MCF 10A (cell line): ENCODE data around the gene UBE2N. TPM values are rescaled to one million over a fixed set of nuclear protein-coding genes. Genes with fewer than 3 reads are reported as not detected.
"Not testable (repeated sequence)": the region's sequence is repeated elsewhere in the genome, so short reads cannot be mapped to it uniquely, and the experiment has no call there.

Experiments
- BruUV-seq: library from RNA; stranded (reverse); fragments of 400-500 nt; replicated peaks from 2 replicates; lab custom pipeline; 2021; lab: Mats Ljungman, UMichigan
- CTCF ChIA-PET: fragments of 300-600 bp; sonication (Branson Sonifier 250); formaldehyde crosslinking; extraction: SDS; loops from one replicate; lab custom pipeline; 2021; ENCODE audit warnings: antibody characterized with exemption, inconsistent platforms; lab: Yijun Ruan, JAX
- POLR2A ChIA-PET: fragments of 300-600, 350-650 bp; sonication (Branson Sonifier 250); formaldehyde crosslinking; extraction: SDS; loops from one replicate; lab custom pipeline; 2020; ENCODE audit warnings: antibody characterized with exemption, inconsistent platforms; lab: Yijun Ruan, JAX
- DNase-seq: peaks from one replicate; pipeline ENCODE4 v3.0.0-alpha.2; 2018; ENCODE audit not compliant: unreplicated experiment
- H3K27ac Mint-ChIP-seq: one replicate; pipeline ENCODE4 v1.8.0; 2022; ENCODE audit warnings: mild to moderate bottlenecking, low read depth, mixed read lengths; ENCODE audit not compliant: unreplicated experiment
- H3K27me3 Mint-ChIP-seq: one replicate; pipeline ENCODE4 v1.8.0; 2022; ENCODE audit warnings: mixed read lengths; ENCODE audit not compliant: insufficient read depth, unreplicated experiment
- H3K36me3 Mint-ChIP-seq: one replicate; pipeline ENCODE4 v1.8.0; 2022; ENCODE audit warnings: mild to moderate bottlenecking, moderate library complexity, mixed read lengths; ENCODE audit not compliant: insufficient read depth, unreplicated experiment
- H3K4me1 Mint-ChIP-seq: one replicate; pipeline ENCODE4 v1.8.0; 2022; ENCODE audit warnings: mixed read lengths; ENCODE audit not compliant: insufficient read depth, unreplicated experiment
- H3K4me3 Mint-ChIP-seq: one replicate; pipeline ENCODE4 v1.8.0; 2022; ENCODE audit warnings: mild to moderate bottlenecking, moderate library complexity, mixed read lengths; ENCODE audit not compliant: unreplicated experiment
- H3K9me3 Mint-ChIP-seq: one replicate; pipeline ENCODE4 v1.8.0; 2022; ENCODE audit warnings: mixed read lengths; ENCODE audit not compliant: unreplicated experiment
- intact Hi-C: fragments of 100-400 bp; cut with micrococcal nuclease; formaldehyde crosslinking; loops from 2 replicates; pipeline ENCODE4 v1.14.1; 2022
- total RNA-seq: library from RNA; stranded (reverse); gene quantifications from 2 replicates; pipeline ENCODE4 v1.2.3, GENCODE V29; 2022
- TF ChIP-seq, protein P1 (sequence below): fragments of 200-600 bp; IDR thresholded peaks from one replicate; pipeline ENCODE4 v1.8.0; 2022; ENCODE audit warnings: antibody characterized with exemption, mild to moderate bottlenecking; ENCODE audit not compliant: unreplicated experiment

UBE2N gene
- total RNA-seq, 1 experiment from 2014 or later, result 144 TPM

- ChIA-PET CTCF (interaction anchor here (0.6 to 2.5 kb wide), 8 partner anchors 8 to 1141 kb away, joined by 3 to 14 read pairs (median 4); no protein-coding TSS in a partner anchor), POLR2A (interaction anchor here (0.5 to 1.2 kb wide), 7 partner anchors 16 to 475 kb away, joined by 3 to 4 read pairs (median 4); no protein-coding TSS in a partner anchor)
- DNase-seq, result no peak
- BruUV-seq, result no TSS peak
- no peaks in the 10 kb centered on the region for H3K27me3 Mint-ChIP-seq
- no peaks in the 10 kb centered on the region for H3K4me1 Mint-ChIP-seq
- no peaks in the 10 kb centered on the region for H3K9me3 Mint-ChIP-seq
- intact Hi-C loops, result no loop called here
- TF ChIP-seq, protein P1, sequence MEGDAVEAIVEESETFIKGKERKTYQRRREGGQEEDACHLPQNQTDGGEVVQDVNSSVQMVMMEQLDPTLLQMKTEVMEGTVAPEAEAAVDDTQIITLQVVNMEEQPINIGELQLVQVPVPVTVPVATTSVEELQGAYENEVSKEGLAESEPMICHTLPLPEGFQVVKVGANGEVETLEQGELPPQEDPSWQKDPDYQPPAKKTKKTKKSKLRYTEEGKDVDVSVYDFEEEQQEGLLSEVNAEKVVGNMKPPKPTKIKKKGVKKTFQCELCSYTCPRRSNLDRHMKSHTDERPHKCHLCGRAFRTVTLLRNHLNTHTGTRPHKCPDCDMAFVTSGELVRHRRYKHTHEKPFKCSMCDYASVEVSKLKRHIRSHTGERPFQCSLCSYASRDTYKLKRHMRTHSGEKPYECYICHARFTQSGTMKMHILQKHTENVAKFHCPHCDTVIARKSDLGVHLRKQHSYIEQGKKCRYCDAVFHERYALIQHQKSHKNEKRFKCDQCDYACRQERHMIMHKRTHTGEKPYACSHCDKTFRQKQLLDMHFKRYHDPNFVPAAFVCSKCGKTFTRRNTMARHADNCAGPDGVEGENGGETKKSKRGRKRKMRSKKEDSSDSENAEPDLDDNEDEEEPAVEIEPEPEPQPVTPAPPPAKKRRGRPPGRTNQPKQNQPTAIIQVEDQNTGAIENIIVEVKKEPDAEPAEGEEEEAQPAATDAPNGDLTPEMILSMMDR, result no peak
- peaks cover 66% of the 10 kb centered on the region for H3K36me3 Mint-ChIP-seq
- no peak overlapping the region for H3K4me3 Mint-ChIP-seq
- H3K27ac Mint-ChIP-seq, result no peak overlapping the region
Observed at GRCh38 chr12:93404961-93405849, 36.5 kb downstream of the UBE2N start.

GRCh38 chr12:93403988-93404803 is 37.6 kb downstream of the UBE2N start:
- no peak overlapping the region for H3K27ac Mint-ChIP-seq
- TF ChIP-seq, protein P1, result no peak
- H3K27me3 Mint-ChIP-seq, result no peaks in the 10 kb centered on the region
- H3K4me1 Mint-ChIP-seq, result no peaks in the 10 kb centered on the region
- peaks cover 62% of the 10 kb centered on the region for H3K36me3 Mint-ChIP-seq
- intact Hi-C loops, result no loop called here
- no peaks in the 10 kb centered on the region for H3K9me3 Mint-ChIP-seq
- ChIA-PET POLR2A (interaction anchor here (0.7 kb wide), 2 partner anchors 17 to 386 kb away, joined by 3 read pairs; no protein-coding TSS in a partner anchor), CTCF (interaction anchor here (0.6 to 2.5 kb wide), 6 partner anchors 7 to 427 kb away, joined by 3 to 14 read pairs (median 3); no protein-coding TSS in a partner anchor)
- no TSS peak for BruUV-seq
- no peak overlapping the region for H3K4me3 Mint-ChIP-seq
- DNase-seq, result no peak

- H3K4me1 Mint-ChIP-seq, result no peaks in the 10 kb centered on the region
- ChIA-PET CTCF (interaction anchor here (0.5 to 0.9 kb wide), 2 partner anchors 17 to 140 kb away, joined by 3 read pairs; no protein-coding TSS in a partner anchor), POLR2A (interaction anchor here (0.6 to 0.8 kb wide), 3 partner anchors 20 to 393 kb away, joined by 3 read pairs; no protein-coding TSS in a partner anchor)
- H3K9me3 Mint-ChIP-seq, result no peaks in the 10 kb centered on the region
- intact Hi-C loops, result no loop called here
- H3K4me3 Mint-ChIP-seq, result no peak overlapping the region
- peaks cover 73% of the 10 kb centered on the region for H3K36me3 Mint-ChIP-seq
- BruUV-seq, result no TSS peak
- TF ChIP-seq, protein P1, result no peak
- no peak overlapping the region for H3K27ac Mint-ChIP-seq
- no peaks in the 10 kb centered on the region for H3K27me3 Mint-ChIP-seq
- no peak for DNase-seq
Observed at GRCh38 chr12:93402333-93403311, 39.1 kb downstream of the UBE2N start.

GRCh38 chr12:93399183-93399863 is 42.4 kb downstream of the UBE2N start:
- H3K9me3 Mint-ChIP-seq, H3K27me3 Mint-ChIP-seq, H3K4me1 Mint-ChIP-seq, H3K4me3 Mint-ChIP-seq, H3K27ac Mint-ChIP-seq, DNase-seq, BruUV-seq: not testable (repeated sequence)
- CTCF ChIA-PET, result interaction anchor here (1.2 kb wide), 1 partner anchor 301 kb away, joined by 3 read pairs; no protein-coding TSS in a partner anchor
- POLR2A ChIA-PET, result interaction anchor here (1.0 to 2.7 kb wide), 2 partner anchors 11 to 16 kb away, joined by 3 to 13 read pairs; no protein-coding TSS in a partner anchor
- intact Hi-C loops, result loop anchor here (5.0 kb wide), 3 partner anchors 272 to 612 kb away; partner anchors contain the start of gene EEA1
- H3K36me3 Mint-ChIP-seq, result peaks cover 78% of the 10 kb centered on the region
